ENCODE measurements around the gene CRNN.

DNA sequence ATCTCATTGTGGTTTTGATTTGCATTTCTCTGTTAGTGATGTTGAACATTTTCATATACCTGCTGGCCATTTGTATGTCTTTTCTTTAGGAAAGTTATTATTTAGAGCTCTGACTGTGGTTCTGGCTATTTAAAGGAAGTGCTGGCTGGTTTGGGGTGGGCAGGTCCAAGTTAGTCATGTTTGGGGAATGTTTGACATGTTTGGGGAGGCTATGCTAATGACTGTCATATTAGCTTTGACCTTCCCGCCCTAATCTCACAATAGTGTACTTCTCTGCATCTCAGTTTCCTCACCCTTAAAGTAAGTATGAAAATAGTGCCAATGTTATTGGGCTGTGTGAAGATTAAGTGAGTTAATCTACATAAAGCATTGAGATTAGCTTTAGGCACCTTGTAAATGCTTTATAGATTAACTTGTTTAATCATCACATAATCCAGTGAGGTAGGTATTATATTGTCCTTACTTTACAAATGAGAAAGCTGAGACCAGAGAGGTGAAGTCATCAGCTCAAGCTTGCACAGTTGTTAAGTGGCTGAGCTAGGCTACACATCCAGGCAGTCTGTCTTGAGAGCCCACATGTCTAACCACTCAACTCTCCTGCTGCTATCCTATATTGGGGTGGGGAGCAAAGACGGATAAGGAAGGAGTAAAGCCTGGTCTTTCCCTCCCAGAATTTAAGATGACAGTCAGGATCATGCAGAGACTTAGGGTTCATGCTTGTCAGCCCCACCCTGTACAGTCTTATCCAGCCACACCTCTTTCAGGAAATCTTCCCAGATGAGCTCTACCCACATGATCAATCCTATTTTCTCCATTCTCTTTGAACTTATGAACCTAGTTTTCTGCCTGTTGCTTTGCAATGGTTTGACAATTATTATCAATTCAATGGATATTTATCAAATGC, 22.8 kb upstream of the CRNN start:
- TF ChIP-seq, protein P1, sequence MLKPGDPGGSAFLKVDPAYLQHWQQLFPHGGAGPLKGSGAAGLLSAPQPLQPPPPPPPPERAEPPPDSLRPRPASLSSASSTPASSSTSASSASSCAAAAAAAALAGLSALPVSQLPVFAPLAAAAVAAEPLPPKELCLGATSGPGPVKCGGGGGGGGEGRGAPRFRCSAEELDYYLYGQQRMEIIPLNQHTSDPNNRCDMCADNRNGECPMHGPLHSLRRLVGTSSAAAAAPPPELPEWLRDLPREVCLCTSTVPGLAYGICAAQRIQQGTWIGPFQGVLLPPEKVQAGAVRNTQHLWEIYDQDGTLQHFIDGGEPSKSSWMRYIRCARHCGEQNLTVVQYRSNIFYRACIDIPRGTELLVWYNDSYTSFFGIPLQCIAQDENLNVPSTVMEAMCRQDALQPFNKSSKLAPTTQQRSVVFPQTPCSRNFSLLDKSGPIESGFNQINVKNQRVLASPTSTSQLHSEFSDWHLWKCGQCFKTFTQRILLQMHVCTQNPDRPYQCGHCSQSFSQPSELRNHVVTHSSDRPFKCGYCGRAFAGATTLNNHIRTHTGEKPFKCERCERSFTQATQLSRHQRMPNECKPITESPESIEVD (tag by site-specific recombination; IDR thresholded peaks at IDR 0.05): no peak
- TF ChIP-seq CTCF (tag by site-specific recombination; IDR thresholded peaks at IDR 0.05) (no peak), ZNF777 (tag by site-specific recombination; IDR thresholded peaks at IDR 0.05; ENCODE audit: borderline replicate concordance) (no peak), ZNF776 (tag by site-specific recombination; IDR thresholded peaks at IDR 0.05; ENCODE audit: borderline replicate concordance) (no peak), ZNF707 (tag by site-specific recombination; IDR thresholded peaks at IDR 0.05) (no peak), ZNF660 (tag by site-specific recombination; IDR thresholded peaks at IDR 0.05) (no peak)
